Measurements from ENCODE around the gene UBE2K. TPM values are rescaled to one million over a fixed set of nuclear protein-coding genes. Genes with fewer than 3 reads are reported as not detected.
"Not testable (repeated sequence)": the region's sequence is repeated elsewhere in the genome, so short reads cannot be mapped to it uniquely, and the experiment has no call there.

Gene UBE2K
- total and polyA plus RNA-seq, 2 donors from 2014 or later, result 56.7 to 59.6 TPM

- no peak for TF ChIP-seq CTCF (IDR thresholded peaks at IDR 0.05; ENCODE audit: borderline replicate concordance, extremely low read depth, insufficient read depth)
- DNase-seq (no peak), FAIRE-seq (no peak)
- intact Hi-C loops (cut with DNase I), result no loop called here
- H3K36me3 ChIP-seq (ENCODE audit: control insufficient read depth in 2 of 3, insufficient read depth in 3 of 3, low read length in 3 of 3), result no peaks in the 10 kb centered on the region
- no peak overlapping the region for H3K9ac ChIP-seq (ENCODE audit: low read length in 3 of 3)
- H3K27ac ChIP-seq (ENCODE audit: low read depth in 2 of 2, low read length in 2 of 2), result no peak overlapping the region
- no peaks in the 10 kb centered on the region for H3K4me1 ChIP-seq (ENCODE audit: control insufficient read depth in 2 of 3, insufficient read depth in 2 of 3, low read depth in 1 of 3, low read length in 3 of 3)
- H3K4me3 ChIP-seq (ENCODE audit: low read length in 3 of 3), result no peak overlapping the region
- no peaks in the 10 kb centered on the region for H3K27me3 ChIP-seq (ENCODE audit: control insufficient read depth, insufficient read depth, low read length)
- H3K9me3 ChIP-seq (ENCODE audit: control insufficient read depth in 2 of 3, insufficient read depth in 1 of 3, low read length in 3 of 3), result no peaks in the 10 kb centered on the region
Measured at GRCh38 chr4:39655876-39656275, 42.1 kb upstream of the UBE2K start.

GRCh38 chr4:39656638-39657037 is 41.3 kb upstream of the UBE2K start:
- intact Hi-C loops (cut with DNase I); H3K9me3 ChIP-seq (ENCODE audit: control insufficient read depth in 2 of 3, insufficient read depth in 1 of 3, low read length in 3 of 3); H3K9ac ChIP-seq (ENCODE audit: low read length in 3 of 3); H3K4me1 ChIP-seq (ENCODE audit: control insufficient read depth in 2 of 3, insufficient read depth in 2 of 3, low read depth in 1 of 3, low read length in 3 of 3); H3K36me3 ChIP-seq (ENCODE audit: control insufficient read depth in 2 of 3, insufficient read depth in 3 of 3, low read length in 3 of 3); FAIRE-seq; DNase-seq; H3K4me3 ChIP-seq (ENCODE audit: low read length in 3 of 3); H3K27me3 ChIP-seq (ENCODE audit: control insufficient read depth, insufficient read depth, low read length); H3K27ac ChIP-seq (ENCODE audit: low read depth in 2 of 2, low read length in 2 of 2): not testable (repeated sequence)

DNA sequence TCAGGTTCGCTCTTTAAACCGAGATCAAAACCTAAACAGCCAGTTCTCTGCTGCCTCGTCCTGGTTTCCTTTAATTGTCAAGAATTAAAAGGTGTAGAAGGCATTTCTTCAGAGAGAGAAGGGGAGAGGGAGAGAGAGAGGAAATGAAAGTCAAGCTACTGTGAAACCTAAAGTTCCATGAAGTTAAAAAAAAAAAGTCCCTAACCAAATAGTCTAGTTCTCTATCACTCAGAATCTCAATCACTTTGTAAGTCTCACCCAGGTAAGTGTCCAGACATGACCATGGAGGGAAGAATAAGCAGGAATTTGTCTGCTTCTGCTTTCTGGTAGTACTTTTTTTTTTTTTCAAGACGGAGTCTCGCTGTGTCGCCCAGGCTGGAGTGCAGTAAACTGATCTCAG is 40.5 kb upstream of the UBE2K start:
- Histone ChIP-seq H3K27me3 (ENCODE audit: control insufficient read depth, insufficient read depth, low read length) (no peaks in the 10 kb centered on the region), H3K4me1 (ENCODE audit: control insufficient read depth in 2 of 3, insufficient read depth in 2 of 3, low read depth in 1 of 3, low read length in 3 of 3) (no peaks in the 10 kb centered on the region), H3K4me3 (ENCODE audit: low read length in 3 of 3) (no peak overlapping the region), H3K9ac (ENCODE audit: low read length in 3 of 3) (no peak overlapping the region), H3K9me3 (ENCODE audit: control insufficient read depth in 2 of 3, insufficient read depth in 1 of 3, low read length in 3 of 3) (no peaks in the 10 kb centered on the region), H3K36me3 (ENCODE audit: control insufficient read depth in 2 of 3, insufficient read depth in 3 of 3, low read length in 3 of 3) (no peaks in the 10 kb centered on the region), H3K27ac (ENCODE audit: low read depth in 2 of 2, low read length in 2 of 2) (no peak overlapping the region)
- no peak for FAIRE-seq
- DNase-seq, result no peak
- no peak for TF ChIP-seq CTCF (IDR thresholded peaks at IDR 0.05; ENCODE audit: borderline replicate concordance, extremely low read depth, insufficient read depth)
- intact Hi-C loops (cut with DNase I), result no loop called here

DNA sequence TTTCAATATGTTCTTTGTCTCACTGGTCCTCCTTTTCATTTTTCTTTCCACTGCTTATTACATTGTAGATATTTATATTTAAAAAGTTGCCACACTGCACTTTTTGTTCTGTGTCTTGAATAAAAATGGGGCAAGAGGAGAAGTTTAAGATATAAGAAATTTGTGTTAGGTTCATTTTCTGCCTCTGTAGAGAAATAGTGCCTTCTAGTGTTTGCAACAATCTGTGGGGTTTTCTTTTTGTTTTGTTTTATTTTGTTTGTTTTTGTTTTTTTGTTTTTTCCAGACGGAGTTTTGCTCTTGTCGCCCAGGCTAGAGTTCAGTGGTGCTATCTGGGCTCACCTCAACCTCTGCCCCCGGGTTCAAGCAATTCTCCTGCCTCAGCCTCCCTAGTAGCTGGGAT is 39.2 kb upstream of the UBE2K start:
- no peaks in the 10 kb centered on the region for H3K9me3 ChIP-seq (ENCODE audit: control insufficient read depth in 2 of 3, insufficient read depth in 1 of 3, low read length in 3 of 3)
- intact Hi-C loops (cut with DNase I), result no loop called here
- H3K27ac ChIP-seq (ENCODE audit: low read depth in 2 of 2, low read length in 2 of 2), result no peak overlapping the region
- no peaks in the 10 kb centered on the region for H3K36me3 ChIP-seq (ENCODE audit: control insufficient read depth in 2 of 3, insufficient read depth in 3 of 3, low read length in 3 of 3)
- H3K27me3 ChIP-seq (ENCODE audit: control insufficient read depth, insufficient read depth, low read length), result no peaks in the 10 kb centered on the region
- H3K4me1 ChIP-seq (ENCODE audit: control insufficient read depth in 2 of 3, insufficient read depth in 2 of 3, low read depth in 1 of 3, low read length in 3 of 3), result no peaks in the 10 kb centered on the region
- no peak for TF ChIP-seq CTCF (IDR thresholded peaks at IDR 0.05; ENCODE audit: borderline replicate concordance, extremely low read depth, insufficient read depth)
- FAIRE-seq, result no peak
- no peak for DNase-seq
- H3K9ac ChIP-seq (ENCODE audit: low read length in 3 of 3), result no peak overlapping the region
- H3K4me3 ChIP-seq (ENCODE audit: low read length in 3 of 3), result no peak overlapping the region

Data from kidney (tissue), 14 donors.